NB4 (cell line): ENCODE results near the gene CASTOR1.

Experiments used
- CTCF ChIP-seq: IDR thresholded peaks from one replicate; pipeline ENCODE4 v1.5.1; 2012; ENCODE audit warnings: low read depth, low read length
- MAX ChIP-seq: IDR thresholded peaks from 2 replicates; pipeline ENCODE4 v1.6.1; 2011; ENCODE audit warnings: low read depth, low read length
- MYC ChIP-seq: IDR thresholded peaks from 2 replicates; pipeline ENCODE4 v1.6.1; 2011; ENCODE audit warnings: low read depth, low read length
- POLR2A ChIP-seq: IDR thresholded peaks from 2 replicates; pipeline ENCODE4 v1.6.1; 2011; ENCODE audit warnings: mild to moderate bottlenecking; ENCODE audit not compliant: insufficient read length; ENCODE audit errors: extremely low read depth

DNA sequence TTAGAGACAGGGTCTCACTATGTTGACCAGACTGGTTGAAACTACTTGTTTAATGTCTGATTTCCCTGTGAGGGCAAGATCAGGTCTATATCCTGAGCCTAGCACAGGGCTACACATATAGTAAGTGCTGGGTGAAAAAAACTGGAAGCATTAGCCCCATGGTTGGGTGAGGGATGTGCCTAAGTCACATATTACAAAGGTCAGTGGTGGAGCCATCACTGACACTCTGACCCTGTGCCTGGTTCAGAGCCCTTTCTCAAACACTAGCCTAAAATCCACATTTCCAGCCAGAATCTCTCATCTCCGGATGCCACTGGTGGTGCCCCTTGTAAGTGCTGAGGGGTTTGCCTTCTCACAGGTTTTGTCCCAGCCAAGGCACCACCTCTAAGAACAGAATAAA, 28.5 kb upstream of the CASTOR1 start:
- TF ChIP-seq CTCF (no peak), POLR2A (no peak), MAX (no peak), MYC (no peak)
